Adrenal gland (tissue), 12 donors: ENCODE data around the gene HOXB7. TPM values are rescaled to one million over a fixed set of nuclear protein-coding genes. Genes with fewer than 3 reads are reported as not detected.

Experiments used
- DNase-seq, 7 donors: peaks; one replicate each; pipeline ENCODE4 v3.0.0-alpha.2; 2019 to 2020
- H3K27ac ChIP-seq, 5 donors: fragments of 200-600 bp; sonication (generic) in 4 of 5; 1 replicate in 3 of 5; 2 replicates in 2 of 5; pipeline versions ENCODE4 v1.5.1 to v1.8.0; 2016 to 2020; ENCODE audit warnings: mild to moderate bottlenecking in 1 of 5
- H3K27me3 ChIP-seq: fragments of 200-600 bp; 2 replicates; pipeline ENCODE4 v1.8.0; 2021
- H3K36me3 ChIP-seq, 2 donors: fragments of 200-600 bp; replicated peaks in 1 of 2; 1 replicate in 1 of 2; 2 replicates in 1 of 2; pipeline versions ENCODE4 v1.5.1 to v1.8.0; 2018 to 2022
- H3K4me1 ChIP-seq, 2 donors: fragments of 200-600 bp; replicated peaks in 1 of 2; 1 replicate in 1 of 2; 2 replicates in 1 of 2; pipeline versions ENCODE4 v1.5.1 to v1.8.0; 2018 to 2021
- H3K4me3 ChIP-seq, 4 donors: fragments of 200-600 bp; sonication (generic) in 3 of 4; one replicate each; pipeline ENCODE4 v1.5.1; 2016 to 2018
- H3K9me3 ChIP-seq, 3 donors: fragments of 200-600 bp; sonication (generic) in 1 of 3; replicated peaks in 1 of 3; 1 replicate in 2 of 3; 2 replicates in 1 of 3; pipeline versions ENCODE4 v1.5.1 to v1.8.0; 2016 to 2021
- CTCF ChIP-seq, 6 experiments: fragments of 450-650 bp in 4 of 6; fragments of 200-600 bp in 2 of 6; sonication (generic) in 1 of 6; IDR thresholded peaks; 1 replicate in 5 of 6; 2 replicates in 1 of 6; pipeline versions ENCODE4 v1.5.1 to v1.8.0; 2016 to 2021; ENCODE audit warnings: antibody characterized with exemption in 6 of 6, mild to moderate bottlenecking in 2 of 6, moderate library complexity in 1 of 6
- POLR2A ChIP-seq, 2 donors: fragments of 450-650 bp; IDR thresholded peaks; one replicate each; pipeline ENCODE4 v1.6.1; 2017; ENCODE audit warnings: antibody characterized with exemption in 2 of 2, mild to moderate bottlenecking in 2 of 2, moderate library complexity in 1 of 2
- WGBS, 4 donors: extraction: QIAGEN DNeasy Blood & Tissue Kit in 2 of 4; methylation state at CpG; one replicate each; pipeline versions ENCODE4 v1.1.5 to v1.1.7; 2013 to 2017; 5-methylcytosine and 5-hydroxymethylcytosine counted together
- intact Hi-C, 2 donors: fragments of 100-400 bp; cut with DNase I; formaldehyde crosslinking; loops; one replicate each; pipeline versions ENCODE4 v1.14.1 to v1.15.0; 2022 to 2023
- polyA plus RNA-seq, 3 donors: library from polyadenylated mRNA; stranded (reverse); fragments of 200-250 nt in 2 of 3; fragments of 350-450 nt in 1 of 3; fragmentation: Illumina TruSeq in 1 of 3; extraction: RNeasy Lipid Tissue Mini Kit (QIAGEN cat#74804) in 1 of 3; gene quantifications; one replicate each; pipeline ENCODE4 v1.2.3, GENCODE V29; 2013 to 2014
- total RNA-seq, 9 donors: library from RNA; depleted of rRNA in 4 of 9; stranded (reverse); fragments of >200 nt in 4 of 9; fragments of 120-200 nt in 1 of 9; fragmentation: NEBNext Ultra II Directional in 1 of 9; extraction: Animal tissue kit (Norgen Biotek cat#: 25700) in 1 of 9; gene quantifications; one replicate each; pipeline versions ENCODE4 v1.1.0 to v1.2.4, GENCODE V29; 2013 to 2023
- donor health status: healthy with polysubstance abuse.
- donor health status: Bipolar disorder and iron deficiency.
- donor health status: DM: yes; HTN: yes; CAD: no.
- donor health status: DM: no; HTN: no; CAD: no.
- donor health status: DM: no; HTN: no; CAD: no.
- donor health status: DM: yes; HTN: yes; CAD: no.

Gene HOXB7
- total and polyA plus RNA-seq, 12 donors: 6.2 to 27.0 (median 13.5) TPM

- DNase-seq: no peak
- Histone ChIP-seq H3K4me1 (peaks cover 0 to 42% of the 10 kb centered on the region in 2 donors), H3K4me3 (no peak within 1 kb of the TSS), H3K9me3 (no peaks in the 10 kb centered on the region), H3K27ac (peak within 1 kb of the TSS in 2 of 5 donors; percentile 37 to 52), H3K27me3 (no peaks in the 10 kb centered on the region), H3K36me3 (peaks cover 0 to under 1% of the 10 kb centered on the region in 2 donors)
- intact Hi-C loops: loop anchor here in 1 of 2 donors (10.0 kb wide), 1 partner anchor 245 kb away; no protein-coding TSS in a partner anchor
- TF ChIP-seq POLR2A (IDR thresholded peaks at IDR 0.05) (no peak), CTCF (IDR thresholded peaks at IDR 0.05) (no peak)
- 70 to 79% (median 77%) methylated on average over 18 to 23 of the region's 23 CpGs for WGBS, 4 donors
Observed at GRCh38 chr17:48589831-48590606, 20.8 kb downstream of the HOXB7 start, which contains the start of gene HOXB3. HOXB3 (minus strand) TSS chr17:48590241; CDS start chr17:48552474, 37,767 bp downstream.

- TF ChIP-seq POLR2A (IDR thresholded peaks at IDR 0.05) (no peak), CTCF (IDR thresholded peaks at IDR 0.05) (no peak)
- DNase-seq: no peak
- Histone ChIP-seq H3K4me1 (peaks cover 0 to 45% of the 10 kb centered on the region in 2 donors), H3K27me3 (no peaks in the 10 kb centered on the region), H3K4me3 (no peak overlapping the region), H3K27ac (peak overlapping the region in 2 of 5 donors; percentile 17 to 37), H3K9me3 (no peaks in the 10 kb centered on the region), H3K36me3 (no peaks in the 10 kb centered on the region)
- intact Hi-C loops: no loop called here
- 53 to 78% (median 67%) methylated on average over 6 to 10 of the region's 10 CpGs for WGBS, 4 donors
Observed at GRCh38 chr17:48589060-48589830, 21.6 kb downstream of the HOXB7 start.

- no peak for DNase-seq
- H3K4me3 ChIP-seq: no peak overlapping the region
- TF ChIP-seq CTCF (IDR thresholded peaks at IDR 0.05) (no peak), POLR2A (IDR thresholded peaks at IDR 0.05) (no peak)
- H3K27me3 ChIP-seq: no peaks in the 10 kb centered on the region
- 27 to 59% (median 56%) methylated on average over 2 of the region's 2 CpGs for WGBS, 4 donors
- H3K4me1 ChIP-seq: peaks cover 0 to 49% of the 10 kb centered on the region in 2 donors
- no peaks in the 10 kb centered on the region for H3K9me3 ChIP-seq
- H3K36me3 ChIP-seq: no peaks in the 10 kb centered on the region
- intact Hi-C loops: no loop called here
- peak overlapping the region in 2 of 5 donors; percentile 65 to 89 for H3K27ac ChIP-seq
Observed at GRCh38 chr17:48588528-48588927, 22.3 kb downstream of the HOXB7 start.

GRCh38 chr17:48588074-48588415 lies 22.8 kb downstream of the HOXB7 start:
- Histone ChIP-seq H3K36me3 (no peaks in the 10 kb centered on the region), H3K4me3 (no peak overlapping the region), H3K27ac (peak overlapping the region in 2 of 5 donors; percentile 65 to 89), H3K4me1 (peaks cover 0 to 48% of the 10 kb centered on the region in 2 donors), H3K27me3 (no peaks in the 10 kb centered on the region), H3K9me3 (no peaks in the 10 kb centered on the region)
- intact Hi-C loops: no loop called here
- WGBS, 4 donors: 68 to 90% (median 75%) methylated on average over 2 of the region's 2 CpGs
- TF ChIP-seq POLR2A (IDR thresholded peaks at IDR 0.05) (no peak), CTCF (IDR thresholded peaks at IDR 0.05) (no peak)
- no peak for DNase-seq
